Astrocyte of the hippocampus (primary cell): ENCODE measurements around the gene ZDHHC13.

Experiments
- DNase-seq: peaks from one replicate; pipeline ENCODE4 v3.0.0; 2011; ENCODE audit warnings: low read depth, low spot score

The ZDHHC13 gene

DNA sequence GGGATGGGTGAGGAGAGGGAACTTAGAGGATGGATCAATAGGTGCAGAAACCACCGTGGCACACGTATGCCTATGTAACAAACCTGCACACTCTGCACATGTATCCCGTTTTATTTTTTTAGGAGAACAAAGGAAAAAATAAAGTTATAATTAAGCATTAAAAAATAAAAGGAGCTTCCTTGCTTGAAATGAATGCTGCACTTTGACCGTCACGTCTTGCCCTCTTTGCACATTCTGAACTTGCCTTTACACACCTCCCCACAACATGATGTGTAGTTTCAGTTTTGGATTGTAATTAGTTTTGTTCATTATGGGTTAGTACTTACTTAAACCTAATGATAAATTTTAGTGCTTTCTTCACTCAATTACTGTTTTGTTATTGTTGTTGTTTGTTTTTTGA is 87.9 kb downstream of the ZDHHC13 start:
- DNase-seq = no peak

GRCh38 chr11:19208181-19208580 is 91.2 kb downstream of the ZDHHC13 start:
- DNase-seq = no peak

GRCh38 chr11:19208959-19209546 is 92.1 kb downstream of the ZDHHC13 start:
- DNase-seq = no peak

GRCh38 chr11:19209617-19210370 is 92.8 kb downstream of the ZDHHC13 start:
- no peak for DNase-seq

DNA sequence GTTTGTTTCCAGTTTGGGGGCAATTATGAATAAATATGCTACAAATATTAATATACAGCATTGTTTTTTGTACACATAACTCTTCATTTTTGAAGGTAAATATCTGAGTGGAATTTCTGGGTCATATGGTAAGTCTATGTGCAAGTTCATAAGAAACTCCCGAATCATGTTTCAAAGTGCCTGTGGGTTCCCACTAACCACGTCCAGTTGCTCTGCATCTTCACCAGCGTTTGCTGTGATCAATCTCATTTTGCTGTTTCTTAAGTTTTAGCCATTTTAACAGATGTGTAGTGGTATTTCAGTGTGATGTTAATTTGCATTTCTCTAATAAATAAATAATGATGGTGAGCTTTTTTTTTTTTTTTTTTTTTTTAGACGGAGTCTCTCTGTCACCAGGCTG is 99.1 kb downstream of the ZDHHC13 start:
- DNase-seq = no peak

- peak; percentile 62 for DNase-seq
Measured at GRCh38 chr11:19216709-19217374, 99.9 kb downstream of the ZDHHC13 start.

GRCh38 chr11:19218216-19218615 is 101.2 kb downstream of the ZDHHC13 start:
- DNase-seq = no peak

- DNase-seq = no peak
Measured at GRCh38 chr11:19218786-19219460, 102.0 kb downstream of the ZDHHC13 start.

GRCh38 chr11:19220903-19221724 is 104.1 kb downstream of the ZDHHC13 start:
- DNase-seq = peak; percentile 71

GRCh38 chr11:19225123-19225522 is 108.2 kb downstream of the ZDHHC13 start:
- DNase-seq = no peak

GRCh38 chr11:19225581-19225980 is 108.6 kb downstream of the ZDHHC13 start:
- DNase-seq = no peak
